K562 (cell line): ENCODE results near the gene HLTF. TPM values are rescaled to one million over a fixed set of nuclear protein-coding genes. Genes with fewer than 3 reads are reported as not detected.

Source experiments
- ATAC-seq: fragments of 200-7000 bp; cut with Tn5 transposase; 3 replicates; pipeline ENCODE4 v1.9.1; 2020; ENCODE audit warnings: moderate library complexity
- BruUV-seq: library from RNA; stranded (reverse); fragments of 400-500 nt; replicated peaks from 2 replicates; lab custom pipeline; 2021; lab: Mats Ljungman, UMichigan
- CTCF ChIA-PET: fragments of 300-600 bp; formaldehyde crosslinking; extraction: SDS; loops from one replicate; lab custom pipeline; 2021; ENCODE audit warnings: low intra/inter-chr PET ratio; lab: Yijun Ruan, JAX
- POLR2A ChIA-PET: fragments of 300-600, 350-650 bp; sonication (Branson Sonifier 250); formaldehyde crosslinking; extraction: SDS; loops from one replicate; lab custom pipeline; 2021; ENCODE audit warnings: antibody characterized with exemption, inconsistent platforms; lab: Yijun Ruan, JAX
- DNase-seq, 4 experiments: peaks; one replicate each; pipeline versions ENCODE4 v3.0.0 to v3.0.0-alpha.2; 2011 to 2018; ENCODE audit warnings: low spot score in 3 of 4, mixed read lengths in 3 of 4; ENCODE audit errors: extremely low read depth in 1 of 4
- FAIRE-seq: peaks from 2 replicates; lab custom pipeline; 2011; peaks lifted over from hg19 to GRCh38; lab: Jason Lieb, UNC
- H2AFZ ChIP-seq: 2 replicates; pipeline ENCODE4 v1.6.0; 2011; ENCODE audit warnings: low read depth, low read length, control low read depth, inconsistent platforms
- H3K27ac ChIP-seq: fragments of 200-600 bp; 3 replicates; pipeline ENCODE4 v1.8.0; 2011; ENCODE audit warnings: low read depth, mild to moderate bottlenecking, control low read depth, inconsistent platforms, low read length, moderate library complexity, mixed read lengths; ENCODE audit errors: extremely low read depth
- H3K27me3 ChIP-seq, 2 experiments: fragments of 300-600 bp in 1 of 2; 2 replicates in 1 of 2; 3 replicates in 1 of 2; pipeline versions ENCODE4 v1.6.0 to v1.8.0; 2011; ENCODE audit warnings: inconsistent platforms in 2 of 2, low read length in 2 of 2, mild to moderate bottlenecking in 1 of 2, mixed read lengths in 1 of 2, moderate library complexity in 1 of 2; ENCODE audit not compliant: control insufficient read depth in 2 of 2, insufficient read depth in 2 of 2
- H3K36me3 ChIP-seq: fragments of 300-600 bp; 3 replicates; pipeline ENCODE4 v1.8.0; 2011; ENCODE audit warnings: mild to moderate bottlenecking, low read length, inconsistent platforms; ENCODE audit not compliant: control insufficient read depth, insufficient read depth
- H3K4me1 ChIP-seq, 2 experiments: fragments of 200-600 bp in 1 of 2; replicated peaks in 1 of 2; 2 replicates in 1 of 2; 3 replicates in 1 of 2; pipeline versions ENCODE4 v1.5.1 to v1.8.0; 2011; ENCODE audit warnings: inconsistent platforms in 2 of 2, low read length in 2 of 2, mild to moderate bottlenecking in 1 of 2, mixed read lengths in 1 of 2, moderate library complexity in 1 of 2; ENCODE audit not compliant: control insufficient read depth in 2 of 2, insufficient read depth in 2 of 2
- H3K4me2 ChIP-seq: 2 replicates; pipeline ENCODE4 v1.6.1; 2011; ENCODE audit warnings: low read length, control low read depth, inconsistent platforms, mixed read lengths; ENCODE audit not compliant: insufficient read depth
- H3K4me3 ChIP-seq: fragments of 200-600 bp; sonication (generic), shearing (Covaris generic); 2 replicates; pipeline ENCODE4 v1.5.1; 2016; ENCODE audit warnings: control low read depth, inconsistent platforms
- H3K79me2 ChIP-seq: fragments of 200-600 bp; 3 replicates; pipeline ENCODE4 v1.8.0; 2011; ENCODE audit warnings: low read length, inconsistent platforms; ENCODE audit not compliant: control insufficient read depth, insufficient read depth
- H3K9ac ChIP-seq, 2 experiments: 2 replicates each; pipeline versions ENCODE4 v1.6.0 to v1.6.1; 2011; ENCODE audit warnings: low read depth in 2 of 2, low read length in 2 of 2, control low read depth in 1 of 2, inconsistent platforms in 1 of 2, mild to moderate bottlenecking in 1 of 2, mixed read lengths in 1 of 2; ENCODE audit not compliant: insufficient read depth in 1 of 2
- H3K9me1 ChIP-seq: one replicate; pipeline ENCODE4 v1.6.0; 2011; ENCODE audit warnings: inconsistent platforms, mild to moderate bottlenecking, low read length, moderate library complexity; ENCODE audit not compliant: control insufficient read depth, insufficient read depth
- H3K9me3 ChIP-seq: replicated peaks from 2 replicates; pipeline ENCODE4 v1.5.1; 2011; ENCODE audit warnings: low read depth, low read length, inconsistent platforms; ENCODE audit not compliant: control insufficient read depth, insufficient read depth
- H4K20me1 ChIP-seq: replicated peaks from 2 replicates; pipeline ENCODE4 v1.6.1; 2011; ENCODE audit warnings: low read length, inconsistent platforms, mixed read lengths; ENCODE audit not compliant: control insufficient read depth, insufficient read depth
- CCNT2 ChIP-seq: IDR thresholded peaks from 2 replicates; pipeline ENCODE4 v1.6.1; 2011; ENCODE audit warnings: borderline replicate concordance, low read depth, mild to moderate bottlenecking, moderate library complexity, mixed read lengths, low read length; ENCODE audit not compliant: insufficient read length; ENCODE audit errors: extremely low read depth
- FOXK1 ChIP-seq: sonication (generic); formaldehyde crosslinking; IDR thresholded peaks from 2 replicates; pipeline ENCODE4 v1.8.0; 2022; ENCODE audit warnings: missing genetic modification reagents, mild to moderate bottlenecking, borderline replicate concordance
- GABPA ChIP-seq: fragments of 200-800 bp; sonication (Bioruptor generic); conservative IDR thresholded peaks from 2 replicates; pipeline ENCODE4 v1.6.1; 2016; ENCODE audit warnings: low read depth, missing genetic modification characterization, missing compliant biosample characterization
- HNRNPL ChIP-seq: fragments of 200-400 bp; formaldehyde crosslinking; IDR thresholded peaks from 2 replicates; pipeline ENCODE4 v1.6.1; 2017; ENCODE audit warnings: low read depth, mild to moderate bottlenecking, low read length
- MIER1 ChIP-seq: fragments of 450-650 bp; IDR thresholded peaks from 2 replicates; pipeline ENCODE4 v1.6.1; 2016; ENCODE audit warnings: antibody characterized with exemption, mild to moderate bottlenecking, low read depth
- SMAD4 ChIP-seq: fragments of 250-450 bp; sonication (Bioruptor Pico); conservative IDR thresholded peaks from 2 replicates; pipeline ENCODE4 v1.8.0; 2021; ENCODE audit warnings: inconsistent platforms, mild to moderate bottlenecking, moderate library complexity
- WGBS: fragments of 100-300 bp; shearing (Covaris generic); methylation state at CpG from one replicate; pipeline ENCODE4 v1.1.6; 2016; ENCODE audit warnings: low coverage, mixed read lengths; ENCODE audit not compliant: insufficient coverage; ENCODE audit errors: missing lambda C conversion rate; 5-methylcytosine and 5-hydroxymethylcytosine counted together
- in situ Hi-C: fragments of 300-500 bp; cut with MboI; formaldehyde crosslinking; loops from 4 replicates; pipeline ENCODE4 v1.15.0; 2018; ENCODE audit warnings: inconsistent platforms, mixed read lengths
- intact Hi-C: fragments of 100-400 bp; cut with micrococcal nuclease; formaldehyde crosslinking; loops from 2 replicates; pipeline ENCODE4 v1.14.2; 2022
- polyA plus RNA-seq, 8 experiments: library from polyadenylated mRNA; depleted of rRNA in 4 of 8; stranded (reverse) in 5 of 8; unstranded in 3 of 8; fragments of >200 nt; fragmentation: Nextera tagmentation in 2 of 8; fragmentation: Illumina TruSeq in 1 of 8; extraction: Ambion mirVana in 2 of 8; extraction: Trizol in 1 of 8; gene quantifications; 2 replicates each; pipeline versions ENCODE4 v1.2.1 to v1.2.3, GENCODE V29; 2011 to 2014; ENCODE audit warnings: inconsistent platforms in 1 of 8, missing spikeins in 1 of 8
- total RNA-seq, 7 experiments: library from RNA; depleted of rRNA in 6 of 7; stranded (reverse); fragments of >200 nt in 6 of 7; fragmentation: Illumina TruSeq in 2 of 7; extraction: Trizol in 2 of 7; gene quantifications; 2 replicates each; pipeline versions ENCODE4 v1.2.1 to v1.2.3, GENCODE V29; 2011 to 2021; ENCODE audit warnings: low replicate concordance in 1 of 7
- TF ChIP-seq, protein P1 (sequence below), 2 experiments: IDR thresholded peaks; 2 replicates each; pipeline ENCODE4 v1.6.1; 2012; ENCODE audit warnings: improper control_type of control experiment in 2 of 2, low read depth in 2 of 2, low read length in 2 of 2, borderline replicate concordance in 1 of 2

The HLTF gene
- total and polyA plus RNA-seq, 9 of the 15 experiments (the other 6 are each of a cell fraction or from before 2014, with no cell fraction given): 35.1 to 82.4 (median 50.4) TPM

DNA sequence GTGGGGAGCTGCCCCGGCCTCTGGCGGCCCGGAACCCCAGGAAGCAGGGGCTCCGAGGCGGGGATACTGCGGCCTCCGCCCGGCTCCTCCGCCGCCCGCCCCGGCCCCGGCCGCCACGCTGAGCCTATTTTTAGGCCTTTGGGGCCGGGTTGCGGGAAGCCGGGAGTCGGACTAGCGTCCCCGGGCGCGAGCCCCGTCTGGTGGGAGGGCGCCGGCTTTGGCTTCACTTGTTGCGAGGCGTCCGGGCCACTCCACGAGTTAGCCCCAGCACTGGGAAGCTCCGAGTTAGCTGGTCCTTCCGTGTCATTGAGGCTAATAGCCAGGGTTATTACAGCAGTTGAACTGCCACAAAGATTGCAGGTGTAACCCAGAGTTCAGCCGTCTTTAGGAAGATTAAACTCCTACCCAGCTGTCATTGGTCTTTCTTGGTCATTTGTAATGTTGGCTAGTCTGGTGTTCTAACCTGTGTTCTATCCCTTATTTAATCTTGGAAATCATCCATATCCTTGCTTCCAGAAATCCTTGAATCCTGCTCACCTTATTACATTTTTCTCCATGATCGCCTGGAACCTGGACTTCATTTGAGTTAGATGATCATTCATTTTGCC lies 94.2 kb downstream of the HLTF start:
- intact Hi-C loops (loop anchor here (5.0 kb wide), 1 partner anchor 95 kb away; the partner anchor contains the start of gene HLTF), in situ Hi-C loops (no loop called here)
- peak in 2 of 4 experiments; percentile 54 to 55 for DNase-seq
- Histone ChIP-seq H3K9me3 (no peaks in the 10 kb centered on the region), H2AFZ (peak overlapping the region; percentile 95), H3K79me2 (peaks cover 7% of the 10 kb centered on the region; the same call in 2 of the 3 replicates), H3K4me1 (peaks cover 6 to 13% of the 10 kb centered on the region in 2 experiments; a peak in 4 of 5 replicates), H3K27ac (peak overlapping the region; percentile 67; the same call in 2 of the 3 replicates), H3K9ac (peak overlapping the region; percentile 61 to 94), H4K20me1 (no peaks in the 10 kb centered on the region), H3K4me3 (peak overlapping the region; percentile 86), H3K4me2 (peak overlapping the region; percentile 68)
- no TSS peak for BruUV-seq
- WGBS: 3% methylated on average over 19 of the region's 34 CpGs
- CTCF ChIA-PET: interaction anchor here (1.5 kb wide), 1 partner anchor 281 kb away, joined by 6 read pairs; no protein-coding TSS in a partner anchor
- peak; percentile 48 for FAIRE-seq
- peak; percentile 68 for ATAC-seq
- TF ChIP-seq GABPA (peak; percentile 21; the same call in 1 of the 2 replicates), FOXK1 (CRISPR knock-in tag) (no peak), MIER1 (no peak), SMAD4 (peak; percentile 13; the same call in 1 of the 2 replicates), HNRNPL (no peak), CCNT2 (peak; percentile 14)
- TF ChIP-seq, protein P1, sequence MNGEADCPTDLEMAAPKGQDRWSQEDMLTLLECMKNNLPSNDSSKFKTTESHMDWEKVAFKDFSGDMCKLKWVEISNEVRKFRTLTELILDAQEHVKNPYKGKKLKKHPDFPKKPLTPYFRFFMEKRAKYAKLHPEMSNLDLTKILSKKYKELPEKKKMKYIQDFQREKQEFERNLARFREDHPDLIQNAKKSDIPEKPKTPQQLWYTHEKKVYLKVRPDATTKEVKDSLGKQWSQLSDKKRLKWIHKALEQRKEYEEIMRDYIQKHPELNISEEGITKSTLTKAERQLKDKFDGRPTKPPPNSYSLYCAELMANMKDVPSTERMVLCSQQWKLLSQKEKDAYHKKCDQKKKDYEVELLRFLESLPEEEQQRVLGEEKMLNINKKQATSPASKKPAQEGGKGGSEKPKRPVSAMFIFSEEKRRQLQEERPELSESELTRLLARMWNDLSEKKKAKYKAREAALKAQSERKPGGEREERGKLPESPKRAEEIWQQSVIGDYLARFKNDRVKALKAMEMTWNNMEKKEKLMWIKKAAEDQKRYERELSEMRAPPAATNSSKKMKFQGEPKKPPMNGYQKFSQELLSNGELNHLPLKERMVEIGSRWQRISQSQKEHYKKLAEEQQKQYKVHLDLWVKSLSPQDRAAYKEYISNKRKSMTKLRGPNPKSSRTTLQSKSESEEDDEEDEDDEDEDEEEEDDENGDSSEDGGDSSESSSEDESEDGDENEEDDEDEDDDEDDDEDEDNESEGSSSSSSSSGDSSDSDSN (IDR thresholded peaks at IDR 0.05; ENCODE audit: borderline replicate concordance in 1 of 2, low read depth in 2 of 2, low read length in 2 of 2): peak; percentile 32 to 74; a peak in 2 of 4 replicates
- TF ChIP-seq, all 486 proteins: peak for 4
- Histone ChIP-seq H3K9me1 (no peaks in the 10 kb centered on the region), H3K36me3 (peaks cover 21% of the 10 kb centered on the region; the same call in 2 of the 3 replicates), H3K27me3 (peaks cover 1 to 3% of the 10 kb centered on the region in 2 experiments; a peak in 3 of 5 replicates)
- POLR2A ChIA-PET: interaction anchor here (0.7 to 2.0 kb wide), 6 partner anchors 9 to 94 kb away, joined by 3 to 7 read pairs (median 3); no protein-coding TSS in a partner anchor
